ENCODE results near the gene NOTCH1. TPM values are rescaled to one million over a fixed set of nuclear protein-coding genes. Genes with fewer than 3 reads are reported as not detected.

Gene NOTCH1
- total RNA-seq, 1 experiment from 2014 or later, result 39.2 TPM

DNA sequence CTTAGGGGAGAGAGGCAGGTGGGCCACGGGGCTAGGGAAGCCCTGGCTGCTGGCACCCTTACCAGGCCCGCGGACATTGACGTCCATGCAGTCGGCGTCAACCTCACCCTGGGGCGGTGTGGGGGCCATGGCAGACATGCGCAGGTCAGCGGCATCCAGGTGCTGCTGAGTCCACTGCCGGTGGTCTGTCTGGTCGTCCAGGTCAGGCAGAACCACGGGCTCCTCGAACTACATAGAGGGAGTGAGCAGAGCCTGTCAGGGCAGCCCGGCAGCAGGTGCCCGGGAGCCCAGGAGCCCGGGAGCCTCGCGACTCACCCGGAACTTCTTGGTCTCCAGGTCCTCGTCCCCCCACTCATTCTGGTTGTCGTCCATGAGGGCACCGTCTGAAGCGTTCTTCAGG is 44.2 kb downstream of the NOTCH1 start:
- Histone ChIP-seq H3K36me3 (ENCODE audit: low read depth) (no peaks in the 10 kb centered on the region), H3K27me3 (ENCODE audit: insufficient read depth, low read depth) (no peaks in the 10 kb centered on the region), H3K4me1 (replicated peaks; ENCODE audit: insufficient read depth) (no peaks in the 10 kb centered on the region), H3K27ac (no peak overlapping the region), H3K4me2 (no peak overlapping the region), H3K79me2 (ENCODE audit: low read depth) (no peaks in the 10 kb centered on the region), H3K9me3 (ENCODE audit: insufficient read depth, low read depth) (no peaks in the 10 kb centered on the region), H3K4me3 (no peak overlapping the region), H2AFZ (no peak overlapping the region), H3K9me2 (ENCODE audit: insufficient read depth) (no peaks in the 10 kb centered on the region), H3F3A (ENCODE audit: insufficient read depth, low read depth) (no peaks in the 10 kb centered on the region), H4K20me1 (ENCODE audit: insufficient read depth) (no peaks in the 10 kb centered on the region)
- intact Hi-C loops (cut with micrococcal nuclease; ENCODE audit: unreplicated experiment), result no loop called here
- DNase-seq, result no peak
- BruUV-seq (replicated peaks), result no TSS peak
- ChIA-PET POLR2A (ENCODE audit: unreplicated experiment) (no interaction called here), CTCF (no interaction called here)
- TF ChIP-seq, protein P1, sequence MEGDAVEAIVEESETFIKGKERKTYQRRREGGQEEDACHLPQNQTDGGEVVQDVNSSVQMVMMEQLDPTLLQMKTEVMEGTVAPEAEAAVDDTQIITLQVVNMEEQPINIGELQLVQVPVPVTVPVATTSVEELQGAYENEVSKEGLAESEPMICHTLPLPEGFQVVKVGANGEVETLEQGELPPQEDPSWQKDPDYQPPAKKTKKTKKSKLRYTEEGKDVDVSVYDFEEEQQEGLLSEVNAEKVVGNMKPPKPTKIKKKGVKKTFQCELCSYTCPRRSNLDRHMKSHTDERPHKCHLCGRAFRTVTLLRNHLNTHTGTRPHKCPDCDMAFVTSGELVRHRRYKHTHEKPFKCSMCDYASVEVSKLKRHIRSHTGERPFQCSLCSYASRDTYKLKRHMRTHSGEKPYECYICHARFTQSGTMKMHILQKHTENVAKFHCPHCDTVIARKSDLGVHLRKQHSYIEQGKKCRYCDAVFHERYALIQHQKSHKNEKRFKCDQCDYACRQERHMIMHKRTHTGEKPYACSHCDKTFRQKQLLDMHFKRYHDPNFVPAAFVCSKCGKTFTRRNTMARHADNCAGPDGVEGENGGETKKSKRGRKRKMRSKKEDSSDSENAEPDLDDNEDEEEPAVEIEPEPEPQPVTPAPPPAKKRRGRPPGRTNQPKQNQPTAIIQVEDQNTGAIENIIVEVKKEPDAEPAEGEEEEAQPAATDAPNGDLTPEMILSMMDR (conservative IDR thresholded peaks at IDR 0.05), result no peak

DNA sequence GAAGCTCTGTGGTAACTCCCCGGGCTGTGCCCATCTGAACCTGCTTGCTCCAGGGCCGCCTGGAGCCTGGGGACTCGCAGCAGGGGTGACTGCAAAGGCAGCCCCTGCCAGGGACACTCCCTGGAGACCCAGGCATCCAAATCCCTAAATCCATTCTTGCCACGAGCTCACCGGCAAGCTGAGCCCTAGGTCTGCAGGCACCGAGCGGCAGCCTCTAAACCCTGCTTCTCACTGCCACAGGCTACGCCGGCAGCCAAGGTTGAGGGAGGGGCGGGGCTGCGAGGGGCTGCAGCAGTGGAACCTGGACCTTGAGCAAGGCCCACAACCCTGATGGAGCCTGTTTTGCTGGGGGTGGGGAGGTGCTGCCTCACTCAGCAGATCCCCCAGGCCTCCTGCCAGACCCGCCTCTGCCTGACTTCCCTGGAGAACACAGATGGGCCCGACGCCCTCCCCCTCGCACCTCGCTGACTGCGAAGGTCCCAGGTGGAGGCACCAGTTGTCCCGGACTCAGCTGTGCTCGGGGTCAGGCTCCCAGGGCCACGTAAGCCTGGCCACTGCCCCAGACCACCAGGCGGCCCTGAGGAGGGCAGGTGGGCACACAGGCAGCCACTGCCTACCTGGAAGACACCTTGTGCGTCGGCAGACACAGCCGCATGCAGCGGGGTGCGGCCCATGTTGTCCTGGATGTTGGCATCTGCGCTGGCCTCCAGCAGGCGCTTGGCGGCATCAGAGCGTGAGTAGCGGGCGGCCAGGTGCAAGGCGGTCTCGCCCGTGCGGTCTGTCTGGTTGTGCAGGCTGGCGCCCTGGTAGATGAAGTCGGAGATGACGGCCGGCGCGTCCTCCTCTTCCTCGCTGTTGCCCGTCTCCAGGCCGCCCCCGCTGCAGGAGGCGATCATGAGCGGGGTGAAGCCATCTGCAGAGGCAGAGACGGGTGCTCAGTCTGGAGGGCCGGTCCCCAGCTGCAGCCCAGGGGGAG is 45.6 kb downstream of the NOTCH1 start:
- ChIA-PET POLR2A (ENCODE audit: unreplicated experiment) (interaction anchor here (0.5 kb wide), 1 partner anchor 58 kb away, joined by 9 read pairs; no protein-coding TSS in a partner anchor), CTCF (no interaction called here)
- H4K20me1 ChIP-seq (ENCODE audit: insufficient read depth), result no peaks in the 10 kb centered on the region
- TF ChIP-seq EZH2 (IDR thresholded peaks at IDR 0.05; ENCODE audit: low read depth), result no peak
- TF ChIP-seq, protein P1 (conservative IDR thresholded peaks at IDR 0.05), result no peak
- no peaks in the 10 kb centered on the region for H3K9me2 ChIP-seq (ENCODE audit: insufficient read depth)
- no peak overlapping the region for H3K27ac ChIP-seq
- H3K4me1 ChIP-seq (replicated peaks; ENCODE audit: insufficient read depth), result no peaks in the 10 kb centered on the region
- no peaks in the 10 kb centered on the region for H3K36me3 ChIP-seq (ENCODE audit: low read depth)
- H3F3A ChIP-seq (ENCODE audit: insufficient read depth, low read depth), result no peaks in the 10 kb centered on the region
- no peak for DNase-seq
- no peaks in the 10 kb centered on the region for H3K27me3 ChIP-seq (ENCODE audit: insufficient read depth, low read depth)
- H3K4me2 ChIP-seq, result no peak overlapping the region
- BruUV-seq (replicated peaks), result no TSS peak
- no peaks in the 10 kb centered on the region for H3K9me3 ChIP-seq (ENCODE audit: insufficient read depth, low read depth)
- H3K4me3 ChIP-seq, result no peak overlapping the region
- H2AFZ ChIP-seq, result no peak overlapping the region
- intact Hi-C loops (cut with micrococcal nuclease; ENCODE audit: unreplicated experiment), result no loop called here
- H3K79me2 ChIP-seq (ENCODE audit: low read depth), result no peaks in the 10 kb centered on the region

DNA sequence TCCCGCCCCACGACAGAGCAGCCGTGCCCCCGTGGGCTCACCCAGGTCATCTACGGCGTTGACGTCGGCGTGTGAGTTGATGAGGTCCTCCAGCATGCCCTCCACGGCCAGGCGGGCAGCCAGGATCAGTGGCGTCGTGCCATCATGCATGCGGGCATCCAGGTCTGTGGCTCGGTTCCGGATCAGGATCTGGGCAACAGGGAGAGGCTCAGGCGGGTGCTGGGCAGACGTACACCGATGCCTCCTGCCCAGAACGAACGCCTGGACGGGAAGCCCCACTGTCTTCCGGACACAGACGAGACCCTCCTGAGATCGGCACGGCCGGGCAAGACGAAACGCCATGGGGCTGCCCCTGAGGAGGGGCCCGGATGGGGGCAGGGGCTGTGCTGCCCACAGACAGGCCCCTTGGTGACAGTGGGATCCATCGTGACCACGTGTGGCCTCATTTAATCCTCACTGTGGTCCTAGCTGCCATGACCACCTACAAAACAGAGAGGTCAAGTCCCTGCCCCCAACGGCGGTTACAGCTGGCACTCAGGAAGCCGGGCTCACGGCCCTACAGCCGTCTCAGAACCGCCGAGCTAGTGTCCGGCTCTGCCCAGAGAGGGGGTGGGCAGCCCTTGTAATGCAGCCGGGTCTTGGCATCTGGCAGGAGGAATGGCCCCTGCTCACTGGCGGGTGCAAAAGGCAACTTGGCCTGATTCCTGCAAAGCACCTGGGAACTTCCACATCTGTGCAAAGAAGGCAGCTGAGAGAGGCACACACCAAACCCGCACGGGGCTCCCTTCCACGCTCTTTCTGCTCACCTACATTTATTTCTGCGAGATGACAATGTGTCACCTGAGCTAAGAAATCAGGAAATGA is 46.5 kb downstream of the NOTCH1 start:
- H3K27ac ChIP-seq, result no peak overlapping the region
- H3K79me2 ChIP-seq (ENCODE audit: low read depth), result no peaks in the 10 kb centered on the region
- H3F3A ChIP-seq (ENCODE audit: insufficient read depth, low read depth), result no peaks in the 10 kb centered on the region
- no peaks in the 10 kb centered on the region for H3K9me2 ChIP-seq (ENCODE audit: insufficient read depth)
- intact Hi-C loops (cut with micrococcal nuclease; ENCODE audit: unreplicated experiment), result no loop called here
- no peak overlapping the region for H2AFZ ChIP-seq
- CTCF ChIA-PET, result no interaction called here
- no peaks in the 10 kb centered on the region for H3K27me3 ChIP-seq (ENCODE audit: insufficient read depth, low read depth)
- POLR2A ChIA-PET (ENCODE audit: unreplicated experiment), result no interaction called here
- DNase-seq, result no peak
- BruUV-seq (replicated peaks), result no TSS peak
- H3K4me3 ChIP-seq, result no peak overlapping the region
- no peaks in the 10 kb centered on the region for H4K20me1 ChIP-seq (ENCODE audit: insufficient read depth)
- TF ChIP-seq, protein P1 (conservative IDR thresholded peaks at IDR 0.05), result no peak
- no peak for TF ChIP-seq EZH2 (IDR thresholded peaks at IDR 0.05; ENCODE audit: low read depth)
- H3K9me3 ChIP-seq (ENCODE audit: insufficient read depth, low read depth), result no peaks in the 10 kb centered on the region
- H3K36me3 ChIP-seq (ENCODE audit: low read depth), result no peaks in the 10 kb centered on the region
- no peak overlapping the region for H3K4me2 ChIP-seq
- H3K4me1 ChIP-seq (replicated peaks; ENCODE audit: insufficient read depth), result no peaks in the 10 kb centered on the region
